Heart left ventricle (tissue), 13 donors: ENCODE data around the gene FTO.

ENCODE experiments used
- POLR2A ChIP-seq, 2 donors: fragments of 450-650 bp; IDR thresholded peaks; one replicate each; pipeline ENCODE4 v1.6.1; 2017; ENCODE audit warnings: antibody characterized with exemption in 2 of 2, mild to moderate bottlenecking in 2 of 2, moderate library complexity in 2 of 2
- TF ChIP-seq, protein P1 (sequence below), 12 donors: fragments of 200-600 bp; sonication (generic) in 4 of 12; IDR thresholded peaks; one replicate each; pipeline versions ENCODE4 v1.5.0 to v1.8.0; 2018 to 2022; ENCODE audit warnings: antibody characterized with exemption in 12 of 12, mild to moderate bottlenecking in 5 of 12
- donor health status: ischemic (EF 13 %, LVEDD 7.1; RV severe dilation, severe dysfunction).
- donor health status: DM: no; HTN: yes; CAD: no.
- donor health status: DM: no; HTN: no; CAD: no.
- donor health status: ischemic (EF 25% LVEDD 6.9; RV normal size, moderate dysfunction).
- donor health status: ischemic (EF 25% LVEDD 5.7; RV mildly dilated, moderate dysfunction).
- donor health status: ischemic (EF 35%, LVEDD 5.7; RV mildly dilated, moderate dysfunction).
- donor health status: nonischemic (EF 11% LVEDD 7.7; RV severe dilation, severe dysfunction).
- donor health status: DM: yes; HTN: yes; CAD: no.
- donor health status: PGD.
- donor health status: ischemic (EF 29% LVEDD 5.4; RV normal size, mild dysfunction).
- donor health status: nonischemic (EF 23%, LVEDD 6.1; RV moderate dilation, normal function).

DNA sequence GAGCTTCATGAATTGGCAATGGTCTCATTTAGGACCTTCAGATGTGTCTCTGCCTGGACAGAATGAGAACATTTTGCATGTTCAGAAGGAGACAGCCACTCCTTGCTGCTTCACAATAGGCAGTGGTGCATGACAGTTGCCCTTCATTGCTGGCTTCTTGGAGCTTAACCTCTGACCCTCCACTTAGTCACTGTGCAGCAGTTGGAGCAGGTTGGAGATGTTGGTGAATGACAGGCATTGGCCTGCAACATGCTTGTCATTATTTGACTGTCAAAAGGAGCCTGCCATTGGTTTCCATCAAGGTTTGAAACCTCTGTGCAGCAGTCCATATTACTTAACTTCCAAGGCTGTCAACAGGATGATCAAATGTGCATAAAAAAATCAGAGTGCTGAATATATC lies 22.7 kb downstream of the FTO start:
- TF ChIP-seq, protein P1, sequence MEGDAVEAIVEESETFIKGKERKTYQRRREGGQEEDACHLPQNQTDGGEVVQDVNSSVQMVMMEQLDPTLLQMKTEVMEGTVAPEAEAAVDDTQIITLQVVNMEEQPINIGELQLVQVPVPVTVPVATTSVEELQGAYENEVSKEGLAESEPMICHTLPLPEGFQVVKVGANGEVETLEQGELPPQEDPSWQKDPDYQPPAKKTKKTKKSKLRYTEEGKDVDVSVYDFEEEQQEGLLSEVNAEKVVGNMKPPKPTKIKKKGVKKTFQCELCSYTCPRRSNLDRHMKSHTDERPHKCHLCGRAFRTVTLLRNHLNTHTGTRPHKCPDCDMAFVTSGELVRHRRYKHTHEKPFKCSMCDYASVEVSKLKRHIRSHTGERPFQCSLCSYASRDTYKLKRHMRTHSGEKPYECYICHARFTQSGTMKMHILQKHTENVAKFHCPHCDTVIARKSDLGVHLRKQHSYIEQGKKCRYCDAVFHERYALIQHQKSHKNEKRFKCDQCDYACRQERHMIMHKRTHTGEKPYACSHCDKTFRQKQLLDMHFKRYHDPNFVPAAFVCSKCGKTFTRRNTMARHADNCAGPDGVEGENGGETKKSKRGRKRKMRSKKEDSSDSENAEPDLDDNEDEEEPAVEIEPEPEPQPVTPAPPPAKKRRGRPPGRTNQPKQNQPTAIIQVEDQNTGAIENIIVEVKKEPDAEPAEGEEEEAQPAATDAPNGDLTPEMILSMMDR (IDR thresholded peaks at IDR 0.05) = no peak
- no peak for TF ChIP-seq POLR2A (IDR thresholded peaks at IDR 0.05)
